OCI-LY3 (cell line): Measurements from ENCODE around the gene SECISBP2.

Source experiments
- EZH2phosphoT487 ChIP-seq: fragments of 200-600 bp; shearing (Covaris generic); IDR thresholded peaks from 2 replicates; pipeline ENCODE4 v1.6.1; 2018; ENCODE audit warnings: antibody characterized with exemption, mixed run types, low read depth
- TF ChIP-seq, protein P1 (sequence below): fragments of 200-600, 300-600 bp; sonication (generic); IDR thresholded peaks from 2 replicates; pipeline ENCODE4 v1.5.1; 2014; ENCODE audit warnings: antibody characterized with exemption, low read length, low read depth

DNA sequence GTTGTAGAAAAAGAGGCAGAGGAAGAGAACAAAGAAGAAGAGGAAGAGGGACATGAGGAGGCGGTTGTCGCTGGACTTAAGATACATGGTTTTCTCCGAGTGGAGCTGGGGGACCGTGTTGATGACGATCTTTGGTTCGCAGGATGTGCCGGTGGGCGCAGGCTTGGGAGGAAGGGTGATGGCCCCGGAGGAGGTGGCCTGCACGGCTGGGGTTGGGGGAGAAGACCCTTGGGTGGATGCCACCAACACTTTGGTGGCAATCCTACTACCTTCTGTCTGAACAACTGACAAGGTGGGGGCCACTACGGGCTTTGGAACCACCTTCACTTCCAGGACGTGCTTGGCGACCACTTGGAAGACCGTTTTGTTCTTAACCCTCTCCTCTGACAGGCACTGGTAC is 60.7 kb downstream of the SECISBP2 start:
- TF ChIP-seq, protein P1, sequence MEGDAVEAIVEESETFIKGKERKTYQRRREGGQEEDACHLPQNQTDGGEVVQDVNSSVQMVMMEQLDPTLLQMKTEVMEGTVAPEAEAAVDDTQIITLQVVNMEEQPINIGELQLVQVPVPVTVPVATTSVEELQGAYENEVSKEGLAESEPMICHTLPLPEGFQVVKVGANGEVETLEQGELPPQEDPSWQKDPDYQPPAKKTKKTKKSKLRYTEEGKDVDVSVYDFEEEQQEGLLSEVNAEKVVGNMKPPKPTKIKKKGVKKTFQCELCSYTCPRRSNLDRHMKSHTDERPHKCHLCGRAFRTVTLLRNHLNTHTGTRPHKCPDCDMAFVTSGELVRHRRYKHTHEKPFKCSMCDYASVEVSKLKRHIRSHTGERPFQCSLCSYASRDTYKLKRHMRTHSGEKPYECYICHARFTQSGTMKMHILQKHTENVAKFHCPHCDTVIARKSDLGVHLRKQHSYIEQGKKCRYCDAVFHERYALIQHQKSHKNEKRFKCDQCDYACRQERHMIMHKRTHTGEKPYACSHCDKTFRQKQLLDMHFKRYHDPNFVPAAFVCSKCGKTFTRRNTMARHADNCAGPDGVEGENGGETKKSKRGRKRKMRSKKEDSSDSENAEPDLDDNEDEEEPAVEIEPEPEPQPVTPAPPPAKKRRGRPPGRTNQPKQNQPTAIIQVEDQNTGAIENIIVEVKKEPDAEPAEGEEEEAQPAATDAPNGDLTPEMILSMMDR, result no peak
- TF ChIP-seq EZH2phosphoT487, result no peak
